ENCODE measurements around the gene FAM168A. TPM values are rescaled to one million over a fixed set of nuclear protein-coding genes. Genes with fewer than 3 reads are reported as not detected.
"Not testable (repeated sequence)": the region's sequence is repeated elsewhere in the genome, so short reads cannot be mapped to it uniquely, and the experiment has no call there.

Gene FAM168A
- total RNA-seq, 1 donor = 18.0 TPM

DNA sequence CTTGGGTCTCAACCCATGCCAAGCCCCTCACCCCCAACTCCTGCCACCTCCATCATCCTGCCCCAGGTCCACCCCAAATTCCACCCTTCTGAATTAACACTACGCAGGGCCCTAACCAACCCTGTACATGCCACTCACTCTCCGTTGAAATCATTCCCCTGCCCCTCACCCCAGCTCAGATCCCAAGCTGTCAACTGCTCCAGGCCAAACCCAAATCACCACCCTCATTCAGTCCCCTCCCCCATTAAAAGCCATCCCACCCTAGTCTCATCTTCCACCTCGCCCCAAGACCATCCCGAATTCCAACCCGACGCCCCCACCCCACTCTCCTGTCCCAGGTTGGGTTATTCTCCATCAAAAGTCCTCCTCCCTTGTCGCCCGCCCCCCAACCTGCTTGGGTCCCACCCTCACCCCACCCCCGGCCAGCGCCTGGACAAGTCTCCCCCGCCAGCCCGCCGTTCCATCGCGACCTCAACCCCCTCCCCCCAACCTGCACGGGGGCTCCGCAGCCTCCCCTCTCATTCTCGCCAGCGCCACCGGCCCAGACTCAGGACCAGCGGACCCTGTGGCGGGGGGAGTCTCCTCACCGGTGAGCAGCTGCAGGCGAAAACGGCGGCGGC is 466 bp downstream of the FAM168A start:
- DNase-seq (ENCODE audit: low read depth in 2 of 3, low spot score in 2 of 3) = no peak

- DNase-seq (ENCODE audit: low read depth in 2 of 3, low spot score in 2 of 3) = no peak
Observed at GRCh38 chr11:73596547-73596946, 1.4 kb downstream of the FAM168A start.

- DNase-seq (ENCODE audit: low read depth in 2 of 3, low spot score in 2 of 3) = no peak
Observed at GRCh38 chr11:73592640-73593039, 5.3 kb downstream of the FAM168A start.

DNA sequence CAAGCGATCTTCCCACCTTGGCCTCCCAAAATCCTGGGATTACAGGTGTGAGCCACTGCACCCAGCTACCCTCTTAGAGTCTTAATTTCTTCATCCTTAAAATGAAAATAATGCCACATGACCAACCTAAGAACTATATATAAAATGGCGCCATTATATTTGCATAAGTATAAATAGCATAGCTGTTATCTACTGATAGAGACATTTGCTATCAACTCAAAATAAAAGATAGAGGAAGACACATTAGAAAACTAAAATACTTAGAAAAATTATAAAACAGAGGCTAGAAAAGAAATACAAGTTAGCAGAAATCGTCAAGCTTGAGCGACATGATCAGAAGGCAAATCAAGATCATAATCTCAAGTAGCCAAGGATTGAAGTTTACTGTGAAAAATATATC is 6.2 kb downstream of the FAM168A start:
- DNase-seq (ENCODE audit: low read depth in 2 of 3, low spot score in 2 of 3) = no peak

GRCh38 chr11:73590991-73591390 is 6.9 kb downstream of the FAM168A start:
- no peak for DNase-seq (ENCODE audit: low read depth in 2 of 3, low spot score in 2 of 3)

GRCh38 chr11:73586791-73587190 is 11.1 kb downstream of the FAM168A start:
- no peak for DNase-seq (ENCODE audit: low read depth in 2 of 3, low spot score in 2 of 3)

GRCh38 chr11:73585834-73586575 is 11.9 kb downstream of the FAM168A start:
- DNase-seq (ENCODE audit: low read depth in 2 of 3, low spot score in 2 of 3) = no peak

GRCh38 chr11:73584831-73585230 is 13.1 kb downstream of the FAM168A start:
- DNase-seq (ENCODE audit: low read depth in 2 of 3, low spot score in 2 of 3) = no peak

GRCh38 chr11:73582653-73583052 is 15.3 kb downstream of the FAM168A start:
- DNase-seq (ENCODE audit: low read depth in 2 of 3, low spot score in 2 of 3) = no peak

GRCh38 chr11:73580749-73581148 is 17.2 kb downstream of the FAM168A start:
- not testable (repeated sequence) for DNase-seq (ENCODE audit: low read depth in 2 of 3, low spot score in 2 of 3)

DNA sequence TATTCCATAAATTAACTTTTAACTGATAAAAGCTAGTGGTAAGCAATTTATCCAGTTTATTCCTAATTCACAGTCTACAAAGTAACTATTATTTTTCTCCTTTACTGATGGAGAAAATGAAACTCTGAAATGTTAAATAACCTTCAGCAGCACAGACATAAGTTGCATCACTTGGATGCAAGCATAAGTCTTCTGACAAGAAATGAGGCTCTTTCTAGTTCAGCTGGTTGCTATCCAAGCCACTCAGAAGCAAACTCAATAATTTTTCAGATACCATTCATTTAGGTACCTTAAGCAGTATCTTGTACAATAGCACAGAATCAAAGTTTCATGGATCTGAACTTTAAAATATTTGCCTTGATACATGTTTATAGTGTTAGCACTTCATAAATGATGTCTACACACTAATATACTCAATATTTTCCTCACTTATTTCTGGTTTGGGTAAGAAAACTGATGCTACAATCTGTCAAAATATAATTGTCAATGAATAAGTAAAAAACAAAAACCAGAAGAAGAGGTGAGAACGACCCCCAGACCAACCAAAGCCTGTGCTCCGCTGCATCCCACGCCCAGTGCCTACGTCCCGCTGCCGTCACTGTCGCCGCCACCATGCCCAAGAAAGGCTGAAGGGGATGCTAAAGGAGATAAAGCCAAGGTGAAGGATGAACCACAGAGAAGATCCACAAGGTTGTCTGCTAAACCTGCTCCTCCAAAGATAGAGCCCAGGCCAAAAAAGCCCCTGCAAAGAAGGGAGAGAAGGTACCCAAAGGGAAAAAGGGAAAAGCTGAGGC is 18.1 kb downstream of the FAM168A start:
- no peak for DNase-seq (ENCODE audit: low read depth in 2 of 3, low spot score in 2 of 3)

DNA sequence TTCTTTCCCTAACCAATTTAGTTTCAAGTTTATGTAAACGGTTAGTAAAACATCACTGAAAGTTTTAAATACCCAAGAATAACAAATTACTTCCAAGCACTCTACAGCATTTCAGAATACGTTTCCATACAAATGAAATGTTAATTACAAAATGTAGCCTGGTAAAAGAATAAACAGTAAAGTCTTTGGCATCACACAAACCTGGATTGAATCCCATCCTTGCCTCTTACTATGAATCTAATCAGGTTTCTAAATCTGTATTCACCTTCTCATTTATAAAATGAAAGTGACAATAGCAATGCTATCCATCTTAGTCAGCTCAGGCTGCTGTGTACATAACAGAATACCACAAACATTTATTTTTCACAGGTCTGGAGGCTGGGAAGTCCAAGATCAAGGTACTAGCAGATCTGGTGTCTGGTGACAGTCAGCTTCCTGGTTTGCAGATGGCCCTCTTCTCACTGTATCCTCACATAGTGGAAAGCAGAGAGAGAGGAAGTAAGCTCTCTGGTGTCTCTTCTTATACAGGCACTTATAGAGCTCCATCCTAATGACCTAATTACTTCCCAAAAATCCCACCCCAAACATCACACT is 19.2 kb downstream of the FAM168A start:
- DNase-seq (ENCODE audit: low read depth in 2 of 3, low spot score in 2 of 3) = no peak

GRCh38 chr11:73577496-73577917 is 20.4 kb downstream of the FAM168A start:
- no peak for DNase-seq (ENCODE audit: low read depth in 2 of 3, low spot score in 2 of 3)

- DNase-seq (ENCODE audit: low read depth in 2 of 3, low spot score in 2 of 3) = no peak
Observed at GRCh38 chr11:73576185-73576614, 21.7 kb downstream of the FAM168A start.

DNA sequence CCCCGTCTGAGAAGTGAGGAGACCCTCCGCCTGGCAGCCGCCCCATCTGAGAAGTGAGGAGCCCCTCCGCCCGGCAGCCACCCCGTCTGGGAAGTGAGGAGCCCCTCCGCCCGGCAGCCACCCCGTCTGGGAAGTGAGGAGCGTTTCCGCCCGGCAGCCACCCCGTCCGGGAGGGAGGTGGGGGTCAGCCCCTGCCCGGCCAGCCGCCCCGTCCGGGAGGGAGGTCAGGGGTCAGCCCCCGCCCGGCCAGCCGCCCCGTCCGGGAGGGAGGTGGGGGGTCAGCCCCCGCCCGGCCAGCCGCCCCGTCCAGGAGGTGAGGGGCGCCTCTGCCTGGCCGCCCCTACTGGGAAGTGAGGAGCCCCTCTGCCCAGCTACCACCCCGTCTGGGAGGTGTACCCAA is 25.9 kb downstream of the FAM168A start:
- not testable (repeated sequence) for DNase-seq (ENCODE audit: low read depth in 2 of 3, low spot score in 2 of 3)

GRCh38 chr11:73570415-73571114 is 27.3 kb downstream of the FAM168A start:
- no peak for DNase-seq (ENCODE audit: low read depth in 2 of 3, low spot score in 2 of 3)

- no peak for DNase-seq (ENCODE audit: low read depth in 2 of 3, low spot score in 2 of 3)
Observed at GRCh38 chr11:73566977-73567755, 30.7 kb downstream of the FAM168A start.

DNA sequence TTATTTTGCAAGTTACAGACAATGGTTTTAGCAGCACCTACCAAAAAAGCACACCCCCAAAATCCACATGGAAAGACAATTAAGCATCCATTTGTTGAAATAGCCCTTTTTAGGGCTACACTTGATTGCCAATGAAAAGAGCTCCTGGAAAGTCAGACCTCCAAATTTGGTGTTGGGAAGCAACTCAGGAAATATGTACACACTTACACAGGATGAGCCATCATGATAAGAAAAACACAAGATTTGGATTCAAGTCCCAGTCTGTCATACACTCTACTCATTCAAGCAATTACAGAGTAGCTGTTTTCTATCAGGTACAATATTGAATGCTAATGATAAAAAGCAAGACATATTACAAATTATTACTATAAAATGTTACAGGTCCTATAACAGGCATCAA is 31.5 kb downstream of the FAM168A start:
- no peak for DNase-seq (ENCODE audit: low read depth in 2 of 3, low spot score in 2 of 3)

DNA sequence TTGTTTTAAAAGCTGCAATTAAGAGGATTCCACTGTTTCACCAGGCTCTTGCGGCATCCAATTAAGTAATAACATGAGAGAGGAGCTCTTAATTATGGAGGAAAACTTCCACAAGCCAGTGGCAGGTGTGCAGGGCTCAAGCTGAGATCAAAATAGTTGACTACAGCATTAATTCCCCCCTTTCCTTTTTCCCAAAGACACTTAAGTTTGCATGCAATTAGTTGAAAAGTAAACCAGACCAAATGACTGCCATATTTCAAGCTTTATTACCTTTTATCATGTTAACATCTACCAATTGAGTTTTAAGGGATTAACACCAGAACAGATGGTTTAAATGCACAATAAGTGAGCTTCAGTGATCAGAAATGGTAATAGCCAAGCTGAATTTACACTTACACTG is 32.1 kb downstream of the FAM168A start:
- no peak for DNase-seq (ENCODE audit: low read depth in 2 of 3, low spot score in 2 of 3)

DNA sequence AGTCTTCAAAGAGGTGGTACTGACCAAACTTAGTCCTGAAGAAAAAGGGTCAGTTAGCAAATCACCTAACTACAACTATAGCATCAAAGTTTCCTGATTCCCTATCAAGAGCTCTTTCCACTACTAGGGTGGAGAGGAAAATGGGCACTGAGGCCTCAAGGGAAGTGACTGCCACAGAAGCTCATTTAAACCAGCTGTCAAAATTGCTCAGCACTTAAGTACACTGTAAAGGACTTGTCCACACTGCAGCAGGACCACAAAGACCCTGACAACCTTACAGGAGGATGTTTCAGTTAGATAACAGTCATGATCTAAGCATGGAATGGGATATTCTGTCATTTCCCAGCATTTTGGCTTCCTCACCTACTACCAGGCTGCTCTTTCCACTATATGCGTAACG is 33.0 kb downstream of the FAM168A start:
- DNase-seq (ENCODE audit: low read depth in 2 of 3, low spot score in 2 of 3) = no peak
